NK-92 treated with Interleukin-12 subunit alpha and Interleukin-12 subunit beta, amount 100 ng/mL, for 24 hours (cell line): ENCODE measurements around the gene KYAT1.

Source experiments
- DNase-seq: peaks from one replicate; lab custom pipeline; 2025; lab: John Stamatoyannopoulos, UW

Gene KYAT1

GRCh38 chr9:128838338-128838737 is 43.4 kb downstream of the KYAT1 start:
- DNase-seq, result no peak

- DNase-seq, result no peak
Measured at GRCh38 chr9:128836509-128837145, 45.1 kb downstream of the KYAT1 start.

GRCh38 chr9:128835246-128836210 is 46.2 kb downstream of the KYAT1 start:
- DNase-seq, result no peak

DNA sequence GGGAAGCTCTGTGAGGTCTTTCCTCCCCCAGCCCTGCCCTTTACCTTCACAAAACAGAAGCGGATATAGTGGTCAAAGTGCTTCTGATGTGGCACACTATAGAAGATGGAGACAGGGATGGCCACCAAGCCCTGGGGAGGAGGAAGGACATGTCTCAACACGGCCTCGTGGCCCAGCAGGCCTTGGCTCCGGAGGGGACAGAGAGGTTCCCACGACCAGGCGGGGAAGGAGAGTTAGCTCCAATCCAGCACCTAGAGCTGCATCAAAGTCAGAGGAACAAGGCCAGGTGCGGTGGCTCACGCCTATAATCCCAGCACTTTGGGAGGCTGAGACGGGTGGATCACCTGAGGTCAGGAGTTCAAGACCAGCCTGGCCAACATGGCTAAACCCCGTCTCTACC is 48.1 kb downstream of the KYAT1 start:
- no peak for DNase-seq

- DNase-seq, result peak; percentile 83
Measured at GRCh38 chr9:128829477-128830251, 52.1 kb downstream of the KYAT1 start, which contains the start of gene SPOUT1. Gene SPOUT1, minus strand, starts transcription at chr9:128829794. Its CDS starts 14 bp downstream, at chr9:128829780.

- DNase-seq, result no peak
Measured at GRCh38 chr9:128828719-128829452, 52.9 kb downstream of the KYAT1 start.

DNA sequence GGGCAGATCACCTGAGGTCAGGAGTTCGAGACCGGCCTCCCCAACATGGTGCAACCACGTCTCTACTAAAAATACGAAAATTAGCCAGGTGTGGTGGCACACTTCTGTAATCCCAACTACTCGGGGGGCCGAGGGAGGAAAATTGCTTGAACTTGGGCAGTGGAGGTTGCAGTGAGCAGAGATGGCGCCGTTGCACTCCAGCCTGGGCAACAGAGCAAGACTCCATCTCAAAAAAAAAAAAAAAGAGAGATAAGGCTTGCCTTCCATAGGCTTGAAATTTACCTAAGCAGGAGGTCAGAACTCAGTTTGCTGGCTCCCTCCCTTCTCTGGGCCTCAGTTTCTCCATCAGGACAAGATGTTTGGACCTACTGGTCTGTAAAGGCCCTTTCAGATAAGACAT is 53.5 kb downstream of the KYAT1 start:
- no peak for DNase-seq

DNA sequence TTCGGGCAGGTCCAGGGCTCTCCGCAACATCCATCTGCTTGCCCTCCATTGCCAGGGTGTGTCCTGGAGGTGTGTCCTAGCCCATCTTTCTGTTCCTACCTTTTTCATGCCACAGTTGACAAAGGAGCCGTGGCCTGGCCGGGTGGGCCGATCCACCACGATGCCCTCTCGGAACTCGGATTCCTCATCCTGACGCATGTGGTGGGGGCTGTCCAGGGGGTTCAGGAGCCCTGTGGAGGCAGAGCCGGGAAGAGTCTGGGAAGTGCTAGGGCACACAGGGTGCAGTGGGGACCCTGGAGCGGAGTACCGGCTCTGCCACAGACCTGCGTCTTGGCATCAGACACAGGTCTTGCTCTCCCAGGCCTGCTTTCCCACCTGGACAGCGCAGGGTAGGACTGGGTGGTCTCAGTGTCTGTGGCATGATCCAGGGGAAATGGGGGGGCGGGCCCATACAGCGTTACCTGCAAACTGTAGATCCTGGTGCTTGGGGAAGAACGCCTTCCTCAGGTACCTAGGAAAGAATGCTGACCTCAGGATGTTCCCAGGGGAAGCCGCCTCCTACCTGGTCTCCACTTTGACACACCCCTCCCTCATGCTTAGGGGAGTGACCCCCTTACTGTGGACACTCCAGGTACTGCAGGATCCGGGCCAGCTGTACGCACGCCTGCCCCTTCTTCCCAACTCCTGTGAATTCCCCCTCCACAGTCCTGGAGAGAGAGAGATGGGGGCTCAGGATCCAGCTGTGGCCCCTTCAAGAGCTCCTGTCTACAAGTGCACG is 55.6 kb downstream of the KYAT1 start:
- no peak for DNase-seq

DNA sequence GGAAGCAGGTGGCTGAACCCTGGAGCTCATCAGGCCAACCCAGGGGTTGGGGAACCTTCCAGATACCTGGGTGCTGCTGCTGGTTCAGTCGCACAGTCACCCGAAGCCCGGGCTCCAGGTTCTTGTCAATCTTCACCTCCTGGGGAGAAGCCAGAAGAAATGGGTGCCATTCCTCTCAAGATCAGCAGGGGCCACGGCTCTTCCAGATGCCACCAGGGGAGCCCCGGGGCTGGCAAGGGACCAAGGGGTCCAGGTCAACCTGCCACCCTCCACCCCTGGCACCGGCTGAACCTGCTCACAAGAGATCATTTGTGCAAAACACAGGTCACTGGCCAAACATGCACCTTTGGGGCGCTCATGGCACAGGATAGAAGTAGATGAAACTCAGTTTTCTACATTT is 56.8 kb downstream of the KYAT1 start:
- no peak for DNase-seq

GRCh38 chr9:128823903-128824406 is 57.8 kb downstream of the KYAT1 start:
- no peak for DNase-seq

GRCh38 chr9:128823362-128823902 is 58.3 kb downstream of the KYAT1 start:
- DNase-seq, result no peak

- DNase-seq, result no peak
Measured at GRCh38 chr9:128822407-128823042, 59.2 kb downstream of the KYAT1 start.

GRCh38 chr9:128821584-128822406 is 60.0 kb downstream of the KYAT1 start:
- DNase-seq, result no peak

DNA sequence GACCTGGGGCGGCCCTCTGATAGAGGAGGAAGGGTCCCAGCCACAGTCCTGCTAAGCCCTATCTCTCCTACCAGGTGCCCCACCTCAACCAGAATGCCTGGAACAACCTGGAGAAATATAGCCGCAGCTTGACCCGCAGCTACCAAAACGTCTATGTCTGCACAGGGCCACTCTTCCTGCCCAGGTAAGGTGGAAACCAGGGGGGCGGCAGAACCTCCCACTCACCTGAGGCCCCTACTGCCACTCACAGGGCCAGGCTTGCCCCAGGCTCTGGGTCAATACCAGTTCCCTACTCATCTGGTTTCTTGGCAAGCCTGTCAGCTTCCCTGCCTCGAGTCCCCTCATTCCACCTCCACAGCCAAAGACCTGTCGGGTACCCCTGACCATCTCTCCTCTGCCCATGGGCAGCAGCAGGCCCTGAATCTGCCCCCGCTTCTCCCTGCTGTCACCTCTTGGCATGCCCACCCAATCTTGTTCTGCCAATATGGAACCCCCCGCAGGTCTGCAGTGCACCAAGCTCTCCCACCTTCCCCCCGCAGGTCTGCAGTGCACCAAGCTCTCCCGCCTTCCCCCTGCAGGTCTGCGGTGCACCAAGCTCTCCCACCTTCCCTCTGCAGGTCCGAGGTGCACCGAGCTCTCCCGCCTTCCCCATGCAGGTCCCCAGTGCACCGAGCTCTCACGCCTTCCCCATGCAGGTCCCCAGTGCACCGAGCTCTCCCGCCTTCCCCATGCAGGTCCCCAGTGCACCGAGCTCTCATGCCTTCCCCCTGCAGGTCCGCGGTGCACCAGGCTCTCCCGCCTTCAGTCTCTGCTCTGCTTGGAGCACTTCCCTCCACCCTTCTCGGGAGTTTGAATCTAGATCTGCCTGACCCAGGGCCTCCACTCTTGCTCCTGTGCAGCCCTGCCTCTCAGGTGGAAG is 60.8 kb downstream of the KYAT1 start:
- DNase-seq, result no peak

DNA sequence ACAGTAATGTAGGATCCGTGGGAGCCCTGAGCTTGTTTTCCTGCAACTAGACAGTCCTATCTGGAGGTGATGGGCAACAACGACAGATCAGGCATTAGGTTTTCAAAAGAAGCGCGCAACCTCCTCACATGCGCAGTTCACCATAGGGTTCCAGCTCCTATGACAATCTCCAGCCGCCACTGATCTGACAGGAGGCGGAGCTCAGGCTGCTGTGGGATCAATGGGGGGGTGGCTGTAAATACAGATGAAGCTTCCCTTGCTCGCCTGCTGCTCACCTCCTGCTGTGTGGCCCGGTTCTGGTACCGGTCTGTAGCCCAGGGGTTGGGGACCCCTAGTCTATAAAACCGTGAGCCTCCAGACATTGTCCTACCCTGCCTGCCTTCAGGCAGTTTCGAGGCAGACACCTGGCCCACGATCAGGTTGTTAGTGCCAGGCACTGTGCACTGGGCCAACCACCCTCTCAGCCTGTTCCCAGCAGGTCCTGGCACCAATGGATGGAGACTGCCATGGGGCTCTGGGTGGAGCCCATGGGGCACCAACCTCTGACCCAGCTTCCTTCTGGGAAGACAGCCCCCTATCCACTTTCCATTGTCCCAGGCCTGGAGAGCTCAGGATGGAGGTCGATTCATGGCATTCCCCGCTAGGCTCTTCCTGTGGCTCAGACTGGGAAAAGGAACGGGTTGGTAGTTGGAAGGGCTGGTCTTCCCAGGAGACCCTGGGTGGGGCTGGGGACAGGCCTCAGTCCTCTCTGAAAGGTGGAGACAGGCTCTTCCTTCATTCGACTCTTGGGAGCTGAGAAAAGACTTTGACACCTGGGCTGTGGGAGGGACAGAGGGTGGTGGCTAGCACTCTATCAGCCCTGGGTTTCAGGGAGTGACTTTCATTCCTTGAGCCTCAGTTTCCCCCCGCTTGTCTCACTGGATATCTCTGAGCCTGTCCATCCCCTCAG is 61.8 kb downstream of the KYAT1 start:
- no peak for DNase-seq

GRCh38 chr9:128818839-128819715 is 62.7 kb downstream of the KYAT1 start:
- DNase-seq, result no peak
